Spleen (tissue), 7 donors: ENCODE results near the gene KLHL13.

Experiments
- POLR2AphosphoS5 ChIP-seq, 3 donors: sonication (generic); formaldehyde crosslinking; IDR thresholded peaks; one replicate each; pipeline ENCODE4 v1.5.1; 2017; ENCODE audit warnings: antibody characterized with exemption in 3 of 3
- TF ChIP-seq, protein P1 (sequence below), 11 experiments: fragments of 200-600 bp in 7 of 11; fragments of 450-650 bp in 4 of 11; sonication (generic) in 4 of 11; IDR thresholded peaks in 8 of 11; conservative IDR thresholded peaks in 3 of 11; 1 replicate in 7 of 11; 2 replicates in 4 of 11; pipeline versions ENCODE4 v1.4.0 to v1.8.0; 2016 to 2021; ENCODE audit warnings: antibody characterized with exemption in 11 of 11, inconsistent platforms in 4 of 11, mild to moderate bottlenecking in 1 of 11
- donor health status: DM: no; HTN: no; CAD: no; lungs with moderate emphysema.
- donor health status: DM: no; HTN: no; CAD: no.
- donor health status: DM: no; HTN: no; CAD: no.

- TF ChIP-seq, protein P1, sequence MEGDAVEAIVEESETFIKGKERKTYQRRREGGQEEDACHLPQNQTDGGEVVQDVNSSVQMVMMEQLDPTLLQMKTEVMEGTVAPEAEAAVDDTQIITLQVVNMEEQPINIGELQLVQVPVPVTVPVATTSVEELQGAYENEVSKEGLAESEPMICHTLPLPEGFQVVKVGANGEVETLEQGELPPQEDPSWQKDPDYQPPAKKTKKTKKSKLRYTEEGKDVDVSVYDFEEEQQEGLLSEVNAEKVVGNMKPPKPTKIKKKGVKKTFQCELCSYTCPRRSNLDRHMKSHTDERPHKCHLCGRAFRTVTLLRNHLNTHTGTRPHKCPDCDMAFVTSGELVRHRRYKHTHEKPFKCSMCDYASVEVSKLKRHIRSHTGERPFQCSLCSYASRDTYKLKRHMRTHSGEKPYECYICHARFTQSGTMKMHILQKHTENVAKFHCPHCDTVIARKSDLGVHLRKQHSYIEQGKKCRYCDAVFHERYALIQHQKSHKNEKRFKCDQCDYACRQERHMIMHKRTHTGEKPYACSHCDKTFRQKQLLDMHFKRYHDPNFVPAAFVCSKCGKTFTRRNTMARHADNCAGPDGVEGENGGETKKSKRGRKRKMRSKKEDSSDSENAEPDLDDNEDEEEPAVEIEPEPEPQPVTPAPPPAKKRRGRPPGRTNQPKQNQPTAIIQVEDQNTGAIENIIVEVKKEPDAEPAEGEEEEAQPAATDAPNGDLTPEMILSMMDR (IDR thresholded peaks at IDR 0.05 in 8 of 11, conservative IDR thresholded peaks at IDR 0.05 in 3 of 11), result no peak
- TF ChIP-seq POLR2AphosphoS5 (IDR thresholded peaks at IDR 0.05), result no peak
Measured at GRCh38 chrX:118000518-118000917, 116.1 kb downstream of the KLHL13 start.
